IMR-90 (cell line): ENCODE measurements around the gene BCL2L1. TPM values are rescaled to one million over a fixed set of nuclear protein-coding genes. Genes with fewer than 3 reads are reported as not detected.

Source experiments
- ATAC-seq: fragments of 200-7000 bp; cut with Tn5 transposase; 2 replicates; pipeline ENCODE4 v1.9.1; 2020; ENCODE audit warnings: low read depth, mild to moderate bottlenecking, moderate library complexity
- BruUV-seq: library from RNA; stranded (reverse); fragments of 400-500 nt; replicated peaks from 2 replicates; lab custom pipeline; 2021; lab: Mats Ljungman, UMichigan
- CTCF ChIA-PET: fragments of 300-600 bp; formaldehyde crosslinking; extraction: SDS; loops from one replicate; lab custom pipeline; 2021; ENCODE audit warnings: antibody characterized with exemption; lab: Yijun Ruan, JAX
- POLR2A ChIA-PET: fragments of 300-600 bp; sonication (Branson Sonifier 250); formaldehyde crosslinking; loops from one replicate; lab custom pipeline; 2022; ENCODE audit warnings: antibody characterized with exemption; ENCODE audit not compliant: unreplicated experiment; lab: Charles Lee
- DNase-seq: peaks from one replicate; pipeline ENCODE4 v3.0.0; 2013
- H2AFZ ChIP-seq: replicated peaks from 2 replicates; pipeline ENCODE3; 2013; ENCODE audit warnings: low read length, mild to moderate bottlenecking; ENCODE audit not compliant: poor library complexity
- H2AK5ac ChIP-seq: 2 replicates; pipeline ENCODE4 v1.6.1; 2013; ENCODE audit warnings: low read depth, low read length, inconsistent platforms
- H2AK9ac ChIP-seq: replicated peaks from 2 replicates; pipeline ENCODE3; 2013; ENCODE audit warnings: mild to moderate bottlenecking, low read depth, low read length, moderate library complexity; ENCODE audit not compliant: poor library complexity
- H2BK120ac ChIP-seq: 2 replicates; pipeline ENCODE4 v1.6.1; 2013; ENCODE audit warnings: low read depth, low read length, inconsistent platforms
- H2BK15ac ChIP-seq: 3 replicates; pipeline ENCODE4 v1.6.1; 2013; ENCODE audit warnings: low read depth, low read length, inconsistent platforms
- H2BK20ac ChIP-seq: 2 replicates; pipeline ENCODE4 v1.6.1; 2013; ENCODE audit warnings: low read depth, mild to moderate bottlenecking, inconsistent platforms, low read length, moderate library complexity
- H2BK5ac ChIP-seq: 2 replicates; pipeline ENCODE4 v1.6.1; 2013; ENCODE audit warnings: mild to moderate bottlenecking, low read depth, low read length, inconsistent platforms; ENCODE audit not compliant: poor library complexity, severe bottlenecking
- H3K14ac ChIP-seq: replicated peaks from 2 replicates; pipeline ENCODE4 v1.6.1; 2013; ENCODE audit warnings: low read depth, low read length, inconsistent platforms
- H3K18ac ChIP-seq: 2 replicates; pipeline ENCODE4 v1.6.1; 2013; ENCODE audit warnings: low read depth, low read length, control low read depth
- H3K23ac ChIP-seq: 2 replicates; pipeline ENCODE4 v1.6.1; 2013; ENCODE audit warnings: low read depth, low read length, inconsistent platforms
- H3K27ac ChIP-seq: 2 replicates; pipeline ENCODE4 v1.5.1; 2013; ENCODE audit warnings: mild to moderate bottlenecking, control low read depth, low read length; ENCODE audit not compliant: insufficient read depth
- H3K27me3 ChIP-seq: 2 replicates; pipeline ENCODE4 v1.6.1; 2013; ENCODE audit warnings: low read length; ENCODE audit not compliant: control insufficient read depth, insufficient read depth
- H3K36me3 ChIP-seq: 2 replicates; pipeline ENCODE4 v1.6.1; 2013; ENCODE audit warnings: low read length, mixed read lengths; ENCODE audit not compliant: control insufficient read depth, insufficient read depth
- H3K4ac ChIP-seq: 2 replicates; pipeline ENCODE4 v1.6.1; 2013; ENCODE audit warnings: low read depth, low read length, inconsistent platforms
- H3K4me1 ChIP-seq: 2 replicates; pipeline ENCODE4 v1.6.1; 2013; ENCODE audit warnings: low read length, mixed read lengths; ENCODE audit not compliant: control insufficient read depth, insufficient read depth
- H3K4me2 ChIP-seq: 2 replicates; pipeline ENCODE4 v1.6.1; 2013; ENCODE audit warnings: low read depth, mild to moderate bottlenecking, control low read depth, low read length, moderate library complexity
- H3K4me3 ChIP-seq: 2 replicates; pipeline ENCODE4 v1.5.1; 2013; ENCODE audit warnings: low read depth, mild to moderate bottlenecking, control low read depth, low read length, moderate library complexity; ENCODE audit not compliant: insufficient read depth
- H3K56ac ChIP-seq: 2 replicates; pipeline ENCODE4 v1.6.1; 2013; ENCODE audit warnings: low read length, inconsistent platforms; ENCODE audit not compliant: insufficient read depth; ENCODE audit errors: extremely low read depth
- H3K79me1 ChIP-seq, 2 experiments: 2 replicates each; pipeline ENCODE4 v1.6.1; 2013; ENCODE audit warnings: low read length in 2 of 2, inconsistent platforms in 1 of 2, low read depth in 1 of 2
- H3K9ac ChIP-seq: 2 replicates; pipeline ENCODE4 v1.6.1; 2013; ENCODE audit warnings: low read depth, low read length, control low read depth
- H3K9me1 ChIP-seq: 2 replicates; pipeline ENCODE4 v1.6.1; 2013; ENCODE audit warnings: low read length, inconsistent platforms; ENCODE audit not compliant: insufficient read depth
- H3K9me3 ChIP-seq: 2 replicates; pipeline ENCODE4 v1.6.1; 2013; ENCODE audit warnings: low read length; ENCODE audit not compliant: control insufficient read depth, insufficient read depth
- H4K20me1 ChIP-seq: 2 replicates; pipeline ENCODE4 v1.6.1; 2013; ENCODE audit warnings: low read length, inconsistent platforms; ENCODE audit not compliant: insufficient read depth
- H4K5ac ChIP-seq: 2 replicates; pipeline ENCODE4 v1.6.1; 2013; ENCODE audit warnings: mild to moderate bottlenecking, low read depth, low read length, control low read depth
- H4K8ac ChIP-seq, 2 experiments: 2 replicates each; pipeline ENCODE4 v1.6.1; 2013; ENCODE audit warnings: low read depth in 2 of 2, low read length in 2 of 2, control low read depth in 1 of 2, inconsistent platforms in 1 of 2
- H4K91ac ChIP-seq: 2 replicates; pipeline ENCODE4 v1.6.1; 2013; ENCODE audit warnings: low read depth, low read length, inconsistent platforms; ENCODE audit not compliant: insufficient read depth
- CEBPB ChIP-seq: IDR thresholded peaks from 2 replicates; pipeline ENCODE4 v1.6.1; 2012; ENCODE audit warnings: low read depth, low read length, improper control_type of control experiment
- SMC3 ChIP-seq: fragments of 150-350 bp; IDR thresholded peaks from 2 replicates; pipeline ENCODE4 v1.6.1; 2016; ENCODE audit warnings: low read depth, mild to moderate bottlenecking, antibody characterized with exemption, low read length, moderate library complexity
- WGBS, 2 experiments: methylation state at CpG; one replicate each; pipeline versions ENCODE4 v1.1.5 to v1.1.7; 2013; ENCODE audit warnings: missing lambda C conversion rate in 2 of 2; ENCODE audit not compliant: insufficient read length in 1 of 2; ENCODE audit errors: extremely low coverage in 2 of 2; 5-methylcytosine and 5-hydroxymethylcytosine counted together
- dilution Hi-C: fragments of 300-500 bp; cut with HindIII; formaldehyde crosslinking; loops from one replicate; pipeline ENCODE4 v1.14.3; 2018; ENCODE audit warnings: low sequenced_read_pairs; ENCODE audit not compliant: unreplicated experiment
- in situ Hi-C: fragments of 300-500 bp; cut with MboI; formaldehyde crosslinking; loops from 3 replicates; pipeline ENCODE4 v1.14.3; 2019; ENCODE audit warnings: low sequenced_read_pairs, inconsistent platforms, mixed read lengths
- intact Hi-C: fragments of 100-400 bp; cut with micrococcal nuclease; formaldehyde crosslinking; loops from 2 replicates; pipeline ENCODE4 v1.10.0; 2022
- polyA plus RNA-seq, 3 experiments: library from polyadenylated mRNA; depleted of rRNA; stranded (reverse); fragments of >200 nt; gene quantifications; 2 replicates each; pipeline ENCODE4 v1.2.3, GENCODE V29; 2012; ENCODE audit warnings: low replicate concordance in 1 of 3
- total RNA-seq: library from RNA; depleted of rRNA; stranded (reverse); fragments of >200 nt; gene quantifications from 2 replicates; pipeline ENCODE4 v1.2.3, GENCODE V29; 2012
- TF ChIP-seq, protein P1 (sequence below): fragments of 150-350 bp; IDR thresholded peaks from 2 replicates; pipeline ENCODE4 v1.6.1; 2016; ENCODE audit warnings: low read depth, mild to moderate bottlenecking, low read length, moderate library complexity, borderline replicate concordance

Gene BCL2L1
- total and polyA plus RNA-seq, 2 of the 4 experiments (the other 2 are of a cell fraction) = 40.2 to 41.9 TPM

DNA sequence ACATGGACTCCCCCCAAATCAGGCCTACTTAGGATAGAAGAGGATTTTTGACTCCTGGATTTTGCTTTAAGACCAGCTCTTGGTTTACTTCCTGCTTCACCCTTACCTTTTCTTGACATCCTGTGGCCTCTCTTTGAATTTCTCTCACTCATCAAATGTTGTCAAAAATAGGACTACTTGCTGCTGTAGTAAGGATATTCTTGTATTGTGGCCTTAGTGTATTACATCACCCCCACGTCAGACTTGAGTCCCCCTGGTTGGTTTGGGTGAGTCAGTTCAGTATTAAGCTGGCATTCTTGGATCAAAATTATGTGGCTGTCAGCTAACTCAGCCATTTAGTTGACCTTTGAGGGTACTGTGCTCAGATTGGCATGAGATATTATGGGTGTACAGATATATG is 17.5 kb upstream of the BCL2L1 start:
- Histone ChIP-seq H3K23ac (peak overlapping the region; percentile 83; the same call in 1 of the 2 replicates), H3K36me3 (no peaks in the 10 kb centered on the region; the same call in 1 of the 2 replicates), H4K20me1 (no peaks in the 10 kb centered on the region), H3K4me1 (peaks cover 3% of the 10 kb centered on the region; the same call in 1 of the 2 replicates), H4K91ac (no peak overlapping the region), H2AK5ac (0 out of 2 replicates have a peak overlapping the region, but pooled peaks have one; percentile 0), H2BK15ac (no peak overlapping the region), H3K14ac (0 out of 2 replicates have a peak overlapping the region, but pooled peaks have one; percentile 10), H3K27ac (no peak overlapping the region), H3K9me3 (no peaks in the 10 kb centered on the region), H4K5ac (peak overlapping the region; percentile 65; the same call in 1 of the 2 replicates), H2AFZ (no peak overlapping the region), H3K18ac (0 out of 2 replicates have a peak overlapping the region, but pooled peaks have one; percentile 20), H3K9me1 (no peaks in the 10 kb centered on the region), H3K79me1 (peaks cover 7 to 24% of the 10 kb centered on the region in 2 experiments; a peak in 3 of 4 replicates), H3K4ac (no peak overlapping the region), H3K27me3 (no peaks in the 10 kb centered on the region), H2AK9ac (no peak overlapping the region), H3K4me2 (peak overlapping the region; percentile 96), H2BK20ac (0 out of 2 replicates have a peak overlapping the region, but pooled peaks have one; percentile 5), H4K8ac (peak overlapping the region in 1 of 2 experiments; percentile 53; a peak in 3 of 4 replicates), H2BK5ac (peak overlapping the region; percentile 64), H2BK120ac (0 out of 2 replicates have a peak overlapping the region, but pooled peaks have one; percentile 4), H3K56ac (no peak overlapping the region), H3K4me3 (peak overlapping the region; percentile 33; the same call in 1 of the 2 replicates), H3K9ac (peak overlapping the region; percentile 69; the same call in 1 of the 2 replicates)
- dilution Hi-C loops = no loop called here
- TF ChIP-seq, protein P1, sequence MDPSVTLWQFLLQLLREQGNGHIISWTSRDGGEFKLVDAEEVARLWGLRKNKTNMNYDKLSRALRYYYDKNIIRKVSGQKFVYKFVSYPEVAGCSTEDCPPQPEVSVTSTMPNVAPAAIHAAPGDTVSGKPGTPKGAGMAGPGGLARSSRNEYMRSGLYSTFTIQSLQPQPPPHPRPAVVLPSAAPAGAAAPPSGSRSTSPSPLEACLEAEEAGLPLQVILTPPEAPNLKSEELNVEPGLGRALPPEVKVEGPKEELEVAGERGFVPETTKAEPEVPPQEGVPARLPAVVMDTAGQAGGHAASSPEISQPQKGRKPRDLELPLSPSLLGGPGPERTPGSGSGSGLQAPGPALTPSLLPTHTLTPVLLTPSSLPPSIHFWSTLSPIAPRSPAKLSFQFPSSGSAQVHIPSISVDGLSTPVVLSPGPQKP = no peak
- peak; percentile 71 for TF ChIP-seq CEBPB
- no peak for TF ChIP-seq SMC3
- WGBS, 2 experiments = no CpG with 5 or more reads among the region's 1 CpG
- DNase-seq = peak; percentile 80
- TSS peak; percentile 54 for BruUV-seq
- in situ Hi-C loops = no loop called here
- POLR2A ChIA-PET = no interaction called here
- intact Hi-C loops = no loop called here
- CTCF ChIA-PET = interaction anchor here (1.0 kb wide), 1 partner anchor 14 kb away, joined by 3 read pairs; no protein-coding TSS in a partner anchor
- ATAC-seq = no peak
